AG08395 (cell line): ENCODE measurements around the gene PLCB3.

Source experiments
- DNase-seq: peaks from one replicate; pipeline ENCODE4 v3.0.0; 2012; ENCODE audit warnings: mixed read lengths, low spot score

The PLCB3 gene

DNA sequence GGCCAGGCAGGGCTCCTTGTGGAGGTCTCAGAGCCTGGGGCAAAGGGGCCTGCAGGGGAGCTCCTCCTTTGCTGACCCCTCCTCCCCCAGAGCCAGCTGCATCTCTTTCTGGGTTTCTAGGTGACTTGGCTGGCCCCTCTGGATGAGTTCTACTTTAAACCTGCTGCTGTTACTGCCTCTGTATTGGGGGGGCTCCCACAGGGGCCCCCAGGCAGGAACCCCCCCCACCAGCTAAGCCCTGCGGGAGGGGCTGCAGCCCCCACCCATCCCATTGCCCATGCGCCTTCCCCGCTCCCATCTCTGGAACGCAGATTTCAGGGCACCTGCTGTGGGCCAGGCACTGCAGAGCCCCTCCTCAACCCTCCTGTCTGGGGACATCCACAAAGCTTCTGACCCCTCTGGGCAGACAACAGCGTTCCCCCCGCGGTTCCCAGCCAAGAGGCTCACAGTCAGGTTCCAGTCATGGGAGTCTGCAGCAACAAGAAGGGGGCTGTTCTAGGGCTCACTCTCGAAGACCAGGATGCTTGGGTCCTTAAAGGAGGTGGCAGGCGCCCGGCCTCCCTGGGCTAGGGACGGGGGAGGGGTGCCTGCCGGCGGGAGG, 815 bp upstream of the PLCB3 start:
- no peak for DNase-seq

DNA sequence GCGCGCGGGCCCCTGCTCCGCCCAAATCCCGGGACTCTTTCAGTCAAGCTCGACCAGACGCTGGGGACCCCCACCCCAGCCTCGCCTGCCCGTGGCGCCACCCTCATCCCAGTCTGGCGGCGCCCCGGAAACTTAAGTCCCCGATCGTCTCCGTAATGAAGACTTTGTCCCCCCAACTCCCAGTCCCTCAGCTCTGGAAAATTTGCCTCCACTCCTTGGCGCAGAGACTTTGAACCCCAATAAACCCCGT, 348 bp downstream of the PLCB3 start:
- no peak for DNase-seq

- DNase-seq: peak; percentile 70
Measured at GRCh38 chr11:64252003-64252872, 908 bp downstream of the PLCB3 start.

DNA sequence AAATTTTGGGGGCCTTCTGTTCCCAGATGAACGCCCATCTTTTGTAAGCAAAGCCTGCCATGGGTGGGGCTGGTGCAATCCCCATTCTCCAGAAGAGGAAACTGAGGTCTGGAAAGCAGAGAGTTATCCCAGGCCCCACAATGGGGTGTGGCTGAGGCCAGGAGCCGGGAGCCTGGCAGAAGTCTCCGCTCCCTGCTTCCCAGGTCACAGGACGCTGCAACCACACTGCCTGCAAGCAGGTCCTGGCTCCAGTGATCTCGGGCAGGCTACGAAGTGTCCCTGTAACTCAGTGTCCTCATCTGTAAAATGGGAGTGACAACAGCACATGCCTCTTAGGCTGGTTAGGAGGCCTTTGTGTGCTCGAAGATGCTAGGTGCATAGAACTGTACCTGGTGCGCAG, 1.7 kb downstream of the PLCB3 start:
- DNase-seq: no peak

DNA sequence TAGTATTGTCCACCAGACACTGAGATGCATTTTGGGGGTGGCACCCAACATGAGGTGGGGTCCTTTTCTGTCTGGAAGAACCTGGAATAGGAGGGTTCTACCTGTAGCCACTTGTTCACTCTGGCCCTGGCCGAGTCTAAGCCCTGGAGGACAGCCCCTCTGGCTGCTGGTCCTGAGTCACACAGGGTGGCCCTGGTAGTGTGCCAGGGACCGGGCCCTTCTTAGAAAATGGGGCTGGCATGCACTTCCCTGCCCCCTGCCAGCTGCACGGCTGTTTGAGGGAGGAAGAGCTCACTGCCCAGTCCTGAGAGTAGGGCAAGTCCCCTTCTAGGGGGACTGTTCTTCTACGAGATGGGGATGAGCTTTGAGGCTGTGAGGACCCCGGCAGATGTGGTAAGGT, 2.2 kb downstream of the PLCB3 start:
- peak; percentile 29 for DNase-seq

DNA sequence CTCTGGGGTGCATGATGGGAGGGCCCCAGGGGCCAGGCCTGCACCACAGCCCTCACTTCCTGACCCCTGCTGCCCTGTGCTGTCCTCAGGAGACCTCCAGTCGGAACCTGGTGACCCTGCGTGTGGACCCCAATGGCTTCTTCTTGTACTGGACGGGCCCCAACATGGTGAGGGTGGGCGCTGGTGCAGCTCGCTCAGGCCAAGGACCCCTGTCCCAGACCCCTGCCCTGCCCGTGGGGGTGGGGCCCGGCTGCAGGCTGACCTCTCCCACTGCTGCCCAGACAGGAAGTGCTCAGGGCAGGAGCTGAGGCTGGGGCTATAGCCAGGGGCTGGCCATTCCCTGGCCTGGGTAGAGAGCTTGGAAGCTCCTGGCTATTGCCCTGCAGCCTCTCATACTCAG, 3.0 kb downstream of the PLCB3 start:
- DNase-seq: no peak

GRCh38 chr11:64255135-64256128, 4.1 kb downstream of the PLCB3 start:
- DNase-seq: no peak

DNA sequence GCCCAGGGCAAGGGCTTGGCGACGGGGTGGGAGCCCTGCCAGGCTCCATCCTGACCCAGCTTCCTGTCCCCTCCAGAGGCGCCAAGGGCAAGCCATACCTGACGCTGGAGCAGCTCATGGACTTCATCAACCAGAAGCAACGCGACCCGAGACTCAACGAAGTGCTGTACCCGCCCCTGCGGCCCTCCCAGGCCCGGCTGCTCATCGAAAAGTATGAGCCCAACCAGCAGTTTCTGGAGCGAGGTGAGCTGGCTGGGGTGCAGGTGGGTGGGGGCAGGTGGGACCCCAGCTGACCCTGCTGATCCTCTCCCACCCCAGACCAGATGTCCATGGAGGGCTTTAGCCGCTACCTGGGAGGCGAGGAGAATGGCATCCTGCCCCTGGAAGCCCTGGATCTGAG, 5.0 kb downstream of the PLCB3 start:
- DNase-seq: no peak

GRCh38 chr11:64258356-64258755, 7.0 kb downstream of the PLCB3 start:
- no peak for DNase-seq

GRCh38 chr11:64258946-64259532, 7.7 kb downstream of the PLCB3 start:
- DNase-seq: no peak

- no peak for DNase-seq
Measured at GRCh38 chr11:64259533-64260067, 8.3 kb downstream of the PLCB3 start.

DNA sequence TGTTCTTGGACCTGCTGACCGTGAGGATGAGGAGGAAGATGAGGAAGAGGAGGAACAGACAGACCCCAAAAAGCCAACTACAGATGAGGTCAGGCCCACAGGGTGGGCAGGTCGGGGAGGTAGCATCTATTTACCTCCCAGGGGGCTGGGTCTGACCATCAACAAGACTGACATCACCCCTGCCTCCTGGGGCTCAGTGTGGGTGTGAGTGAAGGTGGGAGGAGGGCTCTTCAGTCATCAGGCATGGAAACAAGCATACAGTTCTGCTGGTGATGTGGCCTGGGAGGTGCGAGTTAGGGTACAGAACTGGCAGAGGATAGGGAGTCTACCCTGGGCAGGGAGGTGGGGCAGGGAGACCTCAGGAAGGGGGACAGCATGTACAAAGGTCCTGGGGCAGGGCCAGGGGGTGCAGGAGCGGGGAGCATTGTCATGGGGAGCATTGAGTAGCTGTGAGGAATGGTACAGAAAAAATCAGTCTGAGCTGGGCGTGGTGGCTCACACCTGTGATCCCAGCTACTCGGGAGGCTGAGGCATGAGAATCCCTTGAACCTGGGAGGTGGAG, 8.9 kb downstream of the PLCB3 start:
- no peak for DNase-seq

DNA sequence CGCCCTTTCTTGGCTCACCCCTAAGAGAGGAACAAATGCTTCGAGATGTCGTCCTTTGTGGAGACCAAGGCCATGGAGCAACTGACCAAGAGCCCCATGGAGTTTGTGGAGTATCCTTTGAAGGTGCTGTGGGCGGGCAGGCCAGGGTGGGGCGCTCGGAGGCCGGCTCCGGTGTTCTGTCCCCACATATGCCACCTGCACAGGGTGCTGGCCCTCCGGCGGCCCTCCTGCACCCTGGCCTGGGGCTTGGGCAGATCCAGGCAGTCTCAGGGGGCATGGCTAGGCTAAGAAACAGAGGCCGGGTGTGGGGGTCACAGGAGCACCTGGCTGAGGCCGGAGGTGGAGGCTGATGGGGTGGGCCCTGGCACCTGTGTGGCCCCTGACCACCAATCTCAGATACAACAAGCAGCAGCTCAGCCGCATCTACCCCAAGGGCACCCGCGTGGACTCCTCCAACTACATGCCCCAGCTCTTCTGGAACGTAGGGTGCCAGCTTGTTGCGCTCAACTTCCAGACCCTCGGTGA, 10.3 kb downstream of the PLCB3 start:
- DNase-seq: no peak

- no peak for DNase-seq
Measured at GRCh38 chr11:64262271-64263002, 11.1 kb downstream of the PLCB3 start.

GRCh38 chr11:64263021-64263946, 12.0 kb downstream of the PLCB3 start:
- DNase-seq: peak; percentile 19

GRCh38 chr11:64263947-64264317, 12.6 kb downstream of the PLCB3 start:
- DNase-seq: no peak

DNA sequence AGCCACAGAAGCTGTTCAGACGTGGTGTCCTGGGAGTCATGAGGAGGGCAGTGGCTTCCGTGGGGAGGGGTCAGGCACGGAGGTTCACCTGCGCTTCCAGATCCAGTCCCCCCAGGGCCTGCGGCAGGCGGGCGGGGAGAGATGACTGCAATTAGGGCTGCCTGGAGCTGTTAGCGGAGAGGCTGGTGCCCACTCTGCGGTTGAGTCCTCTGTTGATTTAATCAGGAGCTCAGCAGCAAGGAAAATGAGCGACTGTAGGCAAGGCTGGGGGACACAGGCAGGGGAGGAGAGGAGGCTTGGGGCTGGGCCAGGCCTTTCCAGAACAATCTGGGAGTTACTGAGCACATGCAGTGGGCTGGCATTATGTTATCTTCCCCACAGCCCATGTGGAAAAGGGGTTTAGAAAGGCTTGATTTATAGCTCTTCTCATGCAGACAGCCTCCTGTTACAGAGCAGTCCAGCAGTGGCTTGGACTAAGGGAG, 13.1 kb downstream of the PLCB3 start:
- DNase-seq: no peak

DNA sequence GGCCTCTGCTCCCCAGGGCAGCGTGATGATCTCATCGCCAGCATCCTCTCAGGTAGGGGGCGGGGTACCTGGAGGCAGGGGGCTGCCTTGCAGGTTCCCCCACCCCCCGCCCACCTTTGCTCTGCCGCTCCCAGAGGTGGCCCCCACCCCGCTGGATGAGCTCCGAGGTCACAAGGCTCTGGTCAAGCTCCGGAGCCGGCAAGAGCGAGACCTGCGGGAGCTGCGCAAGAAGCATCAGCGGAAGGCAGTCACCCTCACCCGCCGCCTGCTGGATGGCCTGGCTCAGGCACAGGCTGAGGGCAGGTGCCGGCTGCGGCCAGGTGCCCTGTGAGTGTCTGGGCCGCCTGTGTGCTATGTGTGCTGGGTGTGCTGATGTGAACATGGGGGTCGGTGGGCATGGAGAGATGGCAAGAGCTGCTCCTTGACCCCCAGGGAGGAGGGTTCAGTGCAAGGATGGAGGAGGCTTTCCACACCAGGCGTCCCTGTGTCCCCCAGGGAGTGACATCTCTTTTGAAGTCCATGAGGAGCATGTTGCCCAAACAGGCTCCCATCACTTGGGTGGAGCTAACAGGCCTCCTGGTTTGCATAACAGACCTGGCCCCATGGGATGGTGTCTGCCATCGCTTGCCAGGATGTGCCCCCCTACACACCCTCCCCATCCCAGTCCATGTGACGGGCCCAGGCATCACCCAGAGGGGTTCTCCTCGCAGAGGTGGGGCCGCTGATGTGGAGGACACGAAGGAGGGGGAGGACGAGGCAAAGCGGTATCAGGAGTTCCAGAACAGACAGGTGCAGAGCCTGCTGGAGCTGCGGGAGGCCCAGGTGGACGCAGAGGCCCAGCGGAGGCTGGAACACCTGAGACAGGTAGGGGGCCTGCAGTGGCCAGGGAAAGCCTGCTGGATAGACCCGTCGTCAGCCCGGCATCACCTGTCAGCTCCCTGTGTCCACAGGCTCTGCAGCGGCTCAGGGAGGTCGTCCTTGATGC, 14.1 kb downstream of the PLCB3 start:
- no peak for DNase-seq
